ENCODE results near the gene ESYT2.

Gene ESYT2

DNA sequence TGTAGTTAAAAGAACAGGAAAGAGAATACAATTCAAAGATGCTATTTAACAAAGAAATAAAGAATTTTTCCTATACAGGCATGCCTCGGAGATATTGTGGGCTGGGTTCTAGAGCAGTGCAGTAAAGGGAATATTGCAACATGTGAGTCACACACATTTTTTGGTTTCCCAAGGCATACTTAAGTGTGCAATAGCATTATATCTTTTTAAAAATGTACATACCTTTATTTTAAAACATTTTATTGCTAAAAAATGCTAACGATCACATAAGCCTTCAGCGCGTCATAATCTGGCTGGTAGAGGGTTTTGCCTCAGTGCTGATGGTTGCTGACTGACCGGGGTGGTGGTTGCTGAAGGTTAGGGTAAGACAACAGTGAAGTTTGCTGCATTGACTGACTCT, 54.4 kb downstream of the ESYT2 start:
- no peak for DNase-seq (ENCODE audit: low read depth in 2 of 2)

DNA sequence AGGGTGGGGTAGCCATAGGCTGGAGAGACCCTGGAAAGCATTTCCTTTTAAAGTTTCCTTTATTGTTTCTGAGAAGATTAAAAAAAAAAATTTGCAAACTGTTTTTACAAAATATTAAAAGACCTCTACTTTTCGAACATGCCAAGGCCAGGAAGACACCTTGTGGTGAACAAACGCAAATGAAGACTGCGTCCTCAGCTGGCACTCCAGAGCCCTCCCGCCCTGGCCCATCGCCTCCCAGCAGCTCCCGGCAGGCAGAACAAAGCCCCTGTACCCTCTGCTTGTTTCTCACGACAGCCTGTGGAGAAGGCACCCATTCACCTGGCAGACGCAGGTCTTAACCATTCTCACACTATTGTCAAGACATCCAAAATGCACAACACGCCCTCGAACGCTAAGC, 56.4 kb downstream of the ESYT2 start:
- no peak for DNase-seq (ENCODE audit: low read depth in 2 of 2)

DNA sequence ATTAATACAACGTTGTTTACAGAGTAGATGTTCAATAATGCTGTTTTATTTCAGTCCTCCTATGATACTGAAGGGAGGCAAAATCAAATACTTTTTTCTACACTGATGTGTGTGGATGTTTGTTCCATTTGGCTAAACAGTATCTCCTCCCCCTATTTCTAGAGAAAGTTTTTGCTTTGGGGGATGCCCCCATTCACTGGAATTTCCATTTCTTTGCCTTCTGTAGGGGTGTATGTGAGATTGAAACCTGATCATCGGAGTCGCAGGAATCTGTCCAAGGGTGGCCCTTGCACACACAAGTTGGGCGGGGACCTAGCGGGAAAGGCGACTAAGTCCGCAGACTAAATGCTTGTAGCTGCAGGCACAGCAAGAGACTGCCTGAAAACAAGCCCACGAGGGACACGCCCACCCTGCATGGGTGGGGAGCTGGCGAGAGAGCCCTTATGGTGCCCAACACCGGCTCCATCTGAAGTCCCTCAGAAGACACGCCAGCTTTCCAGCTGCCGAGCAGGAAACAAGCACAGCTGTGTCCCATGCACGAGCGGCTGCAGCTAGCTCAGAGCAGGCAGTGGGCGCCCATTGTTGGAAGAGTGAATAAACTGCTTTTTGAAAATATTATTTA, 58.0 kb downstream of the ESYT2 start:
- no peak for DNase-seq (ENCODE audit: low read depth in 2 of 2)

DNA sequence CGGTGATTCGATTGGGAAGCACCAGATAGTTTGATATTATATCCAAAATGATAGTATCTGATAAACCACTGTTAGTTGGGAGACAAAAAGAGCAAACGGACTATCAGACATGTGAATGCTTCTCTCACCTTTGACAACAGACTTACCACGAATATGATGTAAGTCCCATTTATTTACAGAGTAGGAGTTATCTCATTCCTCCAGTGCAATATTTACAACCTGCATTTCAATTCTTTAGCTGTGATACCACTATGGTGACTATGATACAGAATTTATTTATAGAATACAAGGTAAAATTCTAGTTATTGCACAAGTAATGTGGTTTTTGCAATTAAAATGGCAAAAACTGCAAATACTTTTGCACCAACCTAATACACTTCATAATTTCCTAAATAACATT, 61.6 kb downstream of the ESYT2 start:
- DNase-seq (ENCODE audit: low read depth in 2 of 2) = no peak

DNA sequence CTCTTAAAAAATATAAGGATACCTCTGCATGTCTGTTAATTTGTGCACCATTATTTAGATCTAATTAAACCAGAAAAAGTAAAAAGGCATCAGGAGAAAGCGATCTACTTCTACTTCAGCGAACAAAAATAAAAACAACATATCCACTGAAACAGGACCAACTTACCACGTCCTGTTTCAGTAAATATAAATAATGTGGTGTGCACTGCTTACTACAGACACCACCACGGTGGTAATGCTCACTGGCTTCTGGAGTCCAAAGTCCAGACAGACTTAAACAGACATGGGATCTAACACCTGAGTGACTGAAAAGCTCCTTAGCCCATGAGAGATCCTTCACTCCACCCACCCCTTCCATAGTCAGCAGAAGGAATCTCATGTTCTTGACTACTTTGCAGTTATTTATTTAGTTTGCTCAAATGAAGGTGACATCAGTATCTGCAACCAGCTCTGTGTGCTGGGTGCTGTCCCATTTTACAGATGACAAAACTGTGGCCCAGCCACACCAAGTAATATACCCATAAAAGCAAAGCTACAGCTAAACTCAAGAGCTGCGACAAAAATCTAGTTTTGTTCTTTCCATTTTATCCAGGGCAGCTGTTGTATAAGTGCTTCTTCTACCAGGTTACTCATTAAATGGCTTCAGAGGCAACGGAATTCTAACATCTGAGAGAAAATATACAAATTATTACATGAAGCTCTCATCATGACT, 62.6 kb downstream of the ESYT2 start:
- DNase-seq (ENCODE audit: low read depth in 2 of 2) = no peak

DNA sequence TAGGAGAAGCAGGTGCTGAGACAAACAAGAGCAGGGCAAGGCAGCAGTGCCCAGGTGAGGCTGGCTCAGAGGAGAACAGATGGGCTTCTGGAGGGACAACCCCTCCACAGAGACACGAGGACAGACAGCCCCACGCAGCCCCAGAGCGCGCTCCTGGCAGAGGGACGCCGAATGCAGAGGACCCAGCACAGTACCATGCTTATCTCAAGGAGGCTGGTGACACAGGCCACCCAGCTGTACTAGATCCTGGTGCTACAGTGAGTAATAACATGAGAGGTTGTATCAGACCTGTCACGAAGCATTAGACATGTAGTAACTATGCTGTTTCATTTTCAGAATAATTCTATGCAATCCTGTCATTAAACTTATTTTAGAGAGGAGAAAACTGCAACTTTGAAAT, 64.3 kb downstream of the ESYT2 start:
- DNase-seq (ENCODE audit: low read depth in 2 of 2) = no peak

DNA sequence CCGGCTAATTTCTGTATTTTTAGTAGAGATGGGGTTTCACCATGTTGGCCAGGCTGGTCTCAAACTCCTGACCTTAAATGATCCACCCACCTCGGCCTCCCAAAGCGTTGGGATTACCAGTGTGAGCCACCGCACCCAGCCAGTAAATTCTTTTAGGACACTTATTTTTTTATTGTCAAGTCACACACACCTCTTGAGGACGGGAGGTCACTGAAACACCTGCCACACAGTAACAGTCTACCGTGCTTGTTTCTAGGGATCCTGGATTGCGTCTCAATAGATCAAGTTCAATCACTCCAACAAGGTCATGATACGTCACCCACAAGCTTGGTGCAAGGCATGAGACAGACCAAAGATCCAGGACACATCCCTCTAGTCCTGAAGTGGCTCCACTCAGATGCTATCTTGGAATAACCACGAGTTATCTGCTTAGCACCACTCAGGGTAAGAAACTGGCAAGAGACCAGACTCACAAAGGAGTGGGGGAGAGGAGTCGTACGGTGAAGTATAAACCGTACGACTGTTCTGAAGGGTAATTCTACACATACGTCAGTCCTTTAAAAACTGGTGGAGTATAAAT, 65.8 kb downstream of the ESYT2 start:
- no peak for DNase-seq (ENCODE audit: low read depth in 2 of 2)

DNA sequence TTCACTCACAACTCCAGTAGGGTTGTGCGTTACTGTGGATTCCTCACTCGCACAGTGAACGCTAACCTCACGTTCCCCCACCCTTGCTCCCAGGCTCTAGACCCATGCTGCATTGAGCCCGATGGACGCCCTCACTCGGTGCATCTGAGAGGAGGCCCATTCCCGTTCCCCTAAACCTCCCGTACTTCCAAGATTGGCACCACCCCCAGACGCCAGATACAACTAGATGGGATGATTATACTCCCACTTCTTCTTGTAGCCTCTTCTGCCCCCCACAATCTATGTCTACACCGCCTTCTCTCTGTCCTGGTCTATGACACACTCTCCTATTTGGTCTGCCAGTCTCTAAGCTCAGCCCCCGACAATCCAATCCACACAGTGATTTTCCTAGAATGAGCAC, 67.4 kb downstream of the ESYT2 start:
- DNase-seq (ENCODE audit: low read depth in 2 of 2) = no peak

DNA sequence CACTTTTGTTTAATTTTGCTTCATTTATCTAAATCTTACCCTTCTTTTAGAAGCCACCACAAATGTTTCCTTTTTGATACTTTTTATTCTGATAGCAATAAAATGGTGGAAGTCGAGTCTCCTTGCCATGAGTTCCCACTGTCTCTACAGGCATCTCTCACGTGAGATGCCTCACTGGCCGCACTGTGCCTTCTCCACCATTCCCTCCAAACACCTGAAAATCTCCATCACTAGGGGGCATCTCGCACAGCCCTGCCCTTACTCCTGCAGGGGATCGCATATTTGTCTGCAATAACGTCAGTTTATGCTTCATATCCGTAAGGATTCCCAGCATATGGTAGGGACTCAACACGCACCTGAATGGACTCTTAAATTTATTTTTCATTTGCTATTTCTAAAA, 68.4 kb downstream of the ESYT2 start:
- no peak for DNase-seq (ENCODE audit: low read depth in 2 of 2)

DNA sequence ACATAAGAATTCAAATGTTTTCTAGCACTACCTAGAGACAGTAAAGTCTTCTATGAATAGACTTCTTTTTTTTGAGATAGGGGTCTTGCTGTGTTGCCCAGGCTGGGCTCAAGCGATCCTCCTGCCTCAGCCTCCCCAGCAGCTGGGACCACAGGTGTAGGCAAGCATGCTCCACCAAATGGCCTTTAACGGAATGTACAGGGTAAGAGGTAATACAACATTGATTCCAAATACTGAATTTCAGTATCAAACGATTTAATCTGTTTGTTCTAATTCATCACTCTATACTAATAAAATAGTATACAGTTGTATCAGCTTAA, 68.9 kb downstream of the ESYT2 start:
- no peak for DNase-seq (ENCODE audit: low read depth in 2 of 2)

DNA sequence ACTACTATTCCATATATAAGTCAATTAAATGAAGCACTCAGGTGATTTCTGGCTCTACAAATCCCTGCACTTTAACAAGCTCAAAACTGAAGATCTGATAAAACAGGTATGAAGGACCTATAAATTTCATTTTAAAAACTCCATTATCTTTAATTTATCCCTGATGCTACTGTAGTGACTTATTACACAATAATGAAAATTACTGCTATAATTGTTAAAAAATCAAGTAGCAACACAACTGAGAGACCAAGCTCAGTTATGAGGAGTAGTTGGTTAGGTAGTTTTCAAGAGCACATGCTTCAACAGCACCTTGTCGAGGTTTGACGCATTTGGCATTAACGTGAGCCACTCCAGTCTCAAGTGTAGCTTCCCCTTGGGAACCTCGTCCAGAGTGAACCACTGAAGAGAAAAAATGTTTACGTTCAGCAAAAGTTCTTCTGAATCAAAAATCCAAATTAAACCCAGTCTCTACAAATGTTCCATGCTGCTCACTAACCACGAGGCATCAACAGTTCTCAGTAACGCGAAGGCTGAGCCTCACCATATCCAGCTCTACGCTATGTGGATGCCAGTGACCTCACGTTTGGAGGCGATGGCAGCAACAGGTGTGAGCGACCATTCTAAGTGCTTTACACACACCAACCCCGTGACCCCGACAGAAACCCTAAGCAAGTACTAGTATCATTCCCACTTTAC, 69.4 kb downstream of the ESYT2 start:
- DNase-seq (ENCODE audit: low read depth in 2 of 2) = no peak

DNA sequence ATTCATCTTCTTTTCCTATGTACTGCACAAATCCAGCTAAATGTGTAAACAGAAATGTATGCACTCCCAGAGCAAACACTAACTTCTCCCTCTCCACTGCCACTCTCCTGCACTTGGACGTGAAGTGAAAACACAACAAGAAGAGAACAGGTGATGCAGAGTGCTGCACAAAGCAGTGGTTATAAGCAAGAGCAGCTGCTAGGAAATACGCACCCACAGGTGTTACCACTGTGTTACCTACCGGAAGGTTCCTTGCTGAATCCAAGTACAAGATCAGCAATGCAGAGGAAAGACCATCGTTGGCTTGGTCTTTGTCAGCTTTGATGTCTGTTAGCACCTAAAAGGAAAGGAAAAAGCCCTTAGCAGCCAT, 70.1 kb downstream of the ESYT2 start:
- DNase-seq (ENCODE audit: low read depth in 2 of 2) = no peak

DNA sequence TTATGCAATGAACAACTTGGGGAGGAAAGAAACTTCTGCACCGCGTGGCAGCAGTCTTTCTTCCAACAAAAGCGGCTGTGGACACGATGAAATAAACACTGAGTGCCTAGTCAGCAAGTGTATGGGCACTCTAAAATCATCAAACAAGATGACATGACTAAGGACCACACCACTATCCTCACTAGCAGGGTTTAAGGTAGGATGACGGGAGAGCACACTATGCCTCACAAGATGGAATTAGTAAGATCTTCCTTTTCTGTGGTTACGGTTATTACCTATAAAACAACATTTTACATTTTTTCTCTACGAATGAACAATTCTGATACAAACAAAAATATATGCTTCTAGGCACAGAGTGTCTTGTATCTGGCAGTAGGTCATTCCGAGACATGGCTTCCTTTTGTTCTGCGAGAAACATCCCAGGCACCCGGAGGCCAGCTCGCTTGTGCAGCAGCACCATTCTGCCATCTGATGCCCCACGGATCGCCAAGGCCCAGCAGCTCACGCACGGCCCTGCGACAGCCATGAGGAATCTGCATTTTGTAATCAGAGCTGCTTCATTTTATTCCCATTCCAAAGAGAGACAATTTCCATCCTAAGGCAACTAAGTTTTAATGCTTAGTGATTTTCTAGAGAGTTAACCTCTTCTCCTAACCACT, 70.6 kb downstream of the ESYT2 start:
- no peak for DNase-seq (ENCODE audit: low read depth in 2 of 2)

DNA sequence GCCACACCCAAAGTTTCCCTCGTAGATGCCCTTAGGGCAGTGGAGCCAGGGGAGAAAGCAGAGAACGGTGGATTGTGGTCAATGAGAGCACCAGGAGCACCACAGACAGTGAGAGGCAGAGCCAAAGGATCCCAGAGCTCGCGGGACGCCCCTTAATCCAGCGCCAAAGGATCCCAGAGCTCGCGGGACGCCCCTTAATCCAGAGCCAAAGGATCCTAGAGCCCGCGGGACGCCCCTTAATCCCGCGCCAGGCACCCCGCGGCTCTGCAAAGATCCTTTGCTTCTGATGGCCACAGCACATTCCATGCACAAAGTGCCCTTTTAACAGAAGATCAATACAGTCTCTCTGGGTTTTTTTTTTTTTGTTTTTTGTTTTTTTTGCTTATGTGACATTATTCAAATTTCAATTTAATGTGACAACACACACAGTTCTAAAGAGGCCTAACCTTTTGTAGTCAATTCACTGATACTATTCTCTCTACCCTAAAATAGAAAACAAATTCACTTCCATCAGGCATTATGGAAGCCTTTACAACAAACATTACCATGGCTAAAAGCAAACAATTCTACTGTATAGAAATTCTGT, 71.8 kb downstream of the ESYT2 start:
- DNase-seq (ENCODE audit: low read depth in 2 of 2) = no peak

DNA sequence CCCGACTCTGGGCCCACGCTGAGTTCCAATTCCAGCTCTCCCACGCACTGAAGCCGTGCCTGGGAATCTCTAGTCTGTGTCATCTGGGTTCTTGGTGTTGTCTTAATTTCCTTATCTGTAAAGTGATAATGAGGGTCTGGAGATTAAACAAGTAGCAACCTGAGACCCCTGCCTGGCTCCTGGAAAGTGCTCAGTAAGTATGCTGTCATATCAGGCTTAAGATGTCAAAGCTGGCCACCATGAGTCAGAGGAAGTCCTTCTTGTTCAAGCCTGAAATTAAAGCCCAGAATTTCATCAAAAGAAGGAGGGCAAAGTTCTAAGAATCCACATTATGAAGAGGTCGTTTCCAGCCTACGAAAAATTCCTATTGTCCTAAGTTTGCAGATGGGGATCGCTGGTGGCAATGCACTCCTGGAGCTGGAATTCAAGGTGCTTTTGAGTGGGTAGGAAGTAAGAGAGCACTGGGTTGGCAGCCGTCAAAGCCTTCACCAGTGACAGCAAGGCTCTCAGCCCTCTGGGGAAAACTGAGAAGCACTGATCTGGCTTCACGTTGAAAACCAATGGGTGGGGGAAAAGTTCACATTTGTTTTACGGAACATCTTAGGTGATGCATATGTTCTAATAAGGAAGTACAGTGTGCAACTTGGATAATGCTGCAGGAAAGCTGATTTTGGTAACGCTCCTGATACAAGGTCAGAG, 74.4 kb downstream of the ESYT2 start:
- DNase-seq (ENCODE audit: low read depth in 2 of 2) = no peak

DNA sequence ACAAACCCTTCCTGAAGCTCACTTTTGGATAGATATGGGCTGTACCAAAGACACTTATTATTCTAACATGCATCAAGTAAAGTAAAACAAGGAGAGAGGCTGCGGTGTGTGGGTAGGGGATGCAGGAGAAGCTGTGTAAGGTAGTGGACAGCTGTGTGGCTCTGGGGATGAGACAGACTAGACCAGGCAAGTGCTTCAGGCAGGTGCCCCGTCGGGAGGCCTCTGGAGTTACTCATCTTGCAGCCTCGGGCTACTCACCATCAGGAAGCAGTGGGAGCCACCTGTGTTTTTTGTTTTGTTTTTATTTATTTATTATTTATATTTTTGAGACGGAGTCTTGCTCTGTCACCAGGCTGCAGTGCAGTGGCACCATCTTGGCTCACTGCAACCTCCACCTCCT, 75.4 kb downstream of the ESYT2 start:
- no peak for DNase-seq (ENCODE audit: low read depth in 2 of 2)

DNA sequence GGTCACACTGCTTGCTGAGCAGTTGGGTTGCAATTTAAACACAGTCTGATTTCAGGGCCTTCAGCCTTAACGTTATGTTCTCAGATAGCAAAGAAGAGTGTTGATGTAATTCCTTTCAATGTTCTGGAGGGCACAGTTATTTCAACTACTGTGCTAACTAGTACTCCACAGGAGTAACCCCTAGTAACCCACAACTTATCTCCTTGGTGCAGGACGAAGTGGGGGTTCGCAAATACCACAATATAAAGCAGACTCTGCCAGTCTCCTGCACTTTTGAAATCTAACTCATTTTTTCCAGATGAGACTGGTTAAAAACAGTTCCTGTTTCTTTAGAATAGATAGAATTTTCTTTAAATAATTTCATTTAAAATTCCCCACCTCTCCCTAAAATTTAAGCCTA, 77.6 kb downstream of the ESYT2 start:
- no peak for DNase-seq (ENCODE audit: low read depth in 2 of 2)

DNA sequence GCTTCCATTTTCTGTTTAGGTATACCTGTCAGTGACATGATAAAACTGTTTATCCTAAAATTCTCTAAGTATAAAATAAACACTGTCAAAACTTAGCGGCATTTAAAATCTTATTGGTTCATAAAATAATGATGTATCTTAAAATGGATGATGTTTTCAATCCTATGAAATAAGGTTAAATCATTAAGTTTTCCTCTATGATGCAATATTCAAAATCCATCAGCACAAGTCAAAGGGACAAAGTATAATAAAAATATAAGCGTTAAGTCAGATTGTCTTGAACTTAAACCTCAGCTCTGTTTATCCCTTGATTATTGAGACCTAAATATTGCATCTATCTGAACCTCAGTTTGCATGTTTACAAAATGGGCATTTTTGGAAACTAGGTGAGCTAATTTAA, 78.1 kb downstream of the ESYT2 start:
- no peak for DNase-seq (ENCODE audit: low read depth in 2 of 2)

DNA sequence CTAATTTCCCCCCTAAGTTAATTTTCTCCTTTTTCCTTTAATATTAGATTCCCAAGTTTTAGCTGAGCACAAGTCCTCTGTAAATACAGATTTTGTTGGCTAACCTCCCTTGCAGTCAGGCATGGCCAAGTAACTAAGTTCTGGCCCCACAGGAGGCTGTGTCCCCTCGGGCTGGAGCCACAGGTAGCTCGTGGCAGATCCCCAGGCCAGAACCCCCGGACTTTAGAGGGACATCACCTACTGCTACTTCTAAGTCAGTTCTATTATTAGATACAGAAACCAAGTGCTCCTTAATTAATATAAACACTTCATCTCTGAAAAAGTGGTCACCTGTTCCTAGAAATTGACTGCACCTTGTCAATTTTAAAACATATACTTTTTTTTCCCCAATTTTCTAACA, 78.6 kb downstream of the ESYT2 start:
- no peak for DNase-seq (ENCODE audit: low read depth in 2 of 2)

DNA sequence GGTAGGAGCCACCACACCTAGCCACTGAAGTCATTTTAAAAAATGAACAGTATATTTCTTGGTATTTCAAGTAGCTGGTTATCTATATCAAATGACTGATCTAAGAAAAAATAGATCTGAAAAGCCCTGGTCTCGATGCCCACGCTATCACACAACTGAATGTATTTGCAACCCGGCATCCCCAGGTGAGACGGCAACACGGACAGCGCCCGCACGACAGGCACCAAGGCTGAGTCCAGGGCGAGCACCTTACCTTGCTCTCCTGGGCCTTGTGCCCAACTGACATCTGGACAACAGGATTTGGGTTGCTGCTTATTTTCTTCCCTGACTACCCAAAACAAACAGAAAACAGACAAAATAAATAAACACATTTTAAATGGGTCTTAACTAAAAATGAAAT, 79.9 kb downstream of the ESYT2 start:
- no peak for DNase-seq (ENCODE audit: low read depth in 2 of 2)

DNA sequence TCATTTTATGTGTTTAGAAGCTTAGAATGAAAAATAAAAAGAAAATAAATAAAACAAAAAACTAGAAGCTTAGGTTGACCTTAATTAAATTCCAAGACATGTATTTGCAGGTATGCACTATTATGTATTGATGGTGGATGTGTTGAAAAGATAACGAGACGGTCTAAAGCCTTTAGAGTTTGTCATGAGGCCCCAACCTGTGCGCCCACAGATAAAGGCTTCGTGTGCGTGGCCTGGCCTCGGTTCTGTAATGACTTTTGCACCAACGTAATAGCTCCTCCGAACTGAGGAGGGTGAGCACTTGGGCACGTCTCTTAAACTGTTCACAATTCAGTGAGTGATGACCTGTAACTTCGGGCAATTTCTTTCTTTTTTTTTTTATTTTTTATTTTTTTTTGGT, 81.0 kb downstream of the ESYT2 start:
- no peak for DNase-seq (ENCODE audit: low read depth in 2 of 2)

DNA sequence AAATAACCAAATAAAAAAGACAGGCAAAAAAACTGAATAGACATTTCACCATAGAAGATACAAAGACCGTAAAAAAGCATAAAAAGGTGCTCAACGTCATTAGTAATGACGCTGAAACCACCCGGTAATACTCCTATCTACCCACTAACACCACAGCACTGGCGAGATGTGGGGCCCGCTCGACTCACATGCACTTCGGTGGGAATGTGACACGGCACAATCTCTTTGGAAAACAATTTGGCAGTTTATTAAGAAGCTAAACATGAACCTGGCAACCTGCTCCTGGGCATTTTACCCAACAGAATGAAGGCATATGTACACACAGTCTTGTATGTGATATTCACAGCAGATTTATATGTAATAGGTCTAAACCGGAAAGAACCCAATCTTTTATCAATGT, 81.9 kb downstream of the ESYT2 start:
- DNase-seq (ENCODE audit: low read depth in 2 of 2) = no peak

Measured in stimulated activated CD4-positive, alpha-beta T cell treated with anti-CD3 and anti-CD28 coated beads, Interleukin-1b, Interleukin-23, amount 100 ng/mL, for 1 hour (primary cell).